Lung (tissue), 12 donors: ENCODE measurements around the gene TMBIM6. TPM values are rescaled to one million over a fixed set of nuclear protein-coding genes. Genes with fewer than 3 reads are reported as not detected.

ENCODE experiments used
- ATAC-seq: fragments of 200-7000 bp; cut with Tn5 transposase; one replicate; pipeline ENCODE4 v1.9.1; 2020; ENCODE audit warnings: moderate number of reproducible peaks; ENCODE audit not compliant: insufficient read depth, low FRiP score
- DNase-seq, 3 donors: peaks; one replicate each; pipeline ENCODE4 v3.0.0-alpha.2; 2013 to 2017
- H3K27ac ChIP-seq, 2 donors: one replicate each; pipeline ENCODE4 v1.5.1; 2013; ENCODE audit warnings: mild to moderate bottlenecking in 2 of 2, moderate library complexity in 2 of 2, control low read depth in 1 of 2, inconsistent platforms in 1 of 2, low read depth in 1 of 2, low read length in 1 of 2
- H3K27me3 ChIP-seq, 3 donors: one replicate each; pipeline ENCODE4 v1.5.1; 2013; ENCODE audit warnings: low read length in 2 of 3; ENCODE audit not compliant: control insufficient read depth in 3 of 3, insufficient read depth in 3 of 3
- H3K36me3 ChIP-seq, 4 donors: one replicate each; pipeline ENCODE4 v1.5.1; 2013; ENCODE audit warnings: low read length in 4 of 4, mild to moderate bottlenecking in 1 of 4, moderate library complexity in 1 of 4; ENCODE audit not compliant: control insufficient read depth in 4 of 4, insufficient read depth in 4 of 4
- H3K4me1 ChIP-seq, 5 donors: one replicate each; pipeline ENCODE4 v1.5.1; 2013; ENCODE audit warnings: low read length in 5 of 5, mild to moderate bottlenecking in 2 of 5, moderate library complexity in 1 of 5; ENCODE audit not compliant: control insufficient read depth in 5 of 5, insufficient read depth in 5 of 5
- H3K4me3 ChIP-seq: one replicate; pipeline ENCODE4 v1.5.1; 2013; ENCODE audit warnings: mild to moderate bottlenecking, control low read depth, moderate library complexity
- H3K9ac ChIP-seq, 2 donors: one replicate each; pipeline ENCODE4 v1.5.1; 2013; ENCODE audit warnings: low read length in 2 of 2, control low read depth in 1 of 2; ENCODE audit not compliant: insufficient read depth in 1 of 2
- H3K9me3 ChIP-seq, 4 donors: one replicate each; pipeline ENCODE4 v1.5.1; 2013; ENCODE audit warnings: low read length in 3 of 4, mild to moderate bottlenecking in 1 of 4, moderate library complexity in 1 of 4; ENCODE audit not compliant: control insufficient read depth in 4 of 4, insufficient read depth in 3 of 4
- WGBS, 2 donors: extraction: QIAGEN DNeasy Blood & Tissue Kit; methylation state at CpG; one replicate each; pipeline ENCODE4 v1.1.7; 2013; 5-methylcytosine and 5-hydroxymethylcytosine counted together
- polyA plus RNA-seq, 2 donors: library from polyadenylated mRNA; stranded (reverse); fragments of 200-250 nt; gene quantifications; one replicate each; pipeline ENCODE4 v1.2.1, GENCODE V29; 2013
- total RNA-seq, 2 donors: library from RNA; depleted of rRNA in 1 of 2; stranded (reverse); fragments of >200 nt in 1 of 2; gene quantifications; one replicate each; pipeline ENCODE4 v1.2.1, GENCODE V29; 2014 to 2021
- TF ChIP-seq, protein P1 (sequence below): IDR thresholded peaks from 2 replicates; pipeline ENCODE4 v1.5.1; 2012; ENCODE audit warnings: mild to moderate bottlenecking; ENCODE audit errors: control extremely low read depth, extremely low read depth
- donor health status: control.
- donor health status: control.
- donor health status: Bipolar disorder and iron deficiency.
- donor health status: healthy.
- donor health status: DM: yes; HTN: yes; CAD: no.

TMBIM6 gene
- total and polyA plus RNA-seq, 4 donors: 231 to 661 (median 485) TPM

DNA sequence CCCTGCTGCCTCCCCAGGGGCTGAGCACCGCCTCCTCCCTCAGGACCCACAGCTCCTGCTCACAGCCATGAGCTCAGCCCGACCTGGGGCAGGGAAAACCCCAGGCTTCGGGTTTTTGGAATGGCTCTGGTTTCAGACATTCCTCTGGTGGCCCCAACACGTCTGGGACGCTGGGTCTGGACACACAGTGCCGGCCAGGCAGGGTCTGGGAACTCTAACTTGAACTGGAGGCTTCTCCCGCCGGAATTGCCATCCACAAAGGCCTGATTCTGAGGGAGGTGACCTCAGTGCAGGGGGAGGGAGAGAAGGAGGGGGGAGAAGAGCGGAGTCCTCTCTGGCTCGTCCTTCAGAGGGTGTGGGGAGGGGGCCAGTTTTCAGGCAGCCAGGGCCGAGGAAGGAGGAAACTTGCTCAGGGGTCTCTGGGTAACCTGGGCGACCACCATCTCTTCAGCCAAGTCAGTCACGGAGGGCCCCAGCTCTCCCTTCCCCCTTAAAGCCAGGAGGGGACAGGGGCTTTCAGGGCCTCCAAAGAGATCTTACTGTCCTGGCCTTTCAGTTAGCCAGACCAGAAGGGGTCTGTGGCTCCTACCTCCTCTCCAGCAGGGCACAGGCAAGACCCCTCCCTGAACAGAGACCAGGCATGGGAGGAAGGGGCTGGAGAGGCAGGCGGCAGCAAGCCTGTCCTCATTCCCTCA lies 67.5 kb downstream of the TMBIM6 start:
- 61 to 79% methylated on average over 14 of the region's 14 CpGs for WGBS, 2 donors
- Histone ChIP-seq H3K36me3 (peaks cover 0 to 16% (median 14%) of the 10 kb centered on the region in 4 donors), H3K9ac (peak overlapping the region in 1 of 2 donors; percentile 16), H3K27me3 (no peaks in the 10 kb centered on the region), H3K4me1 (peaks cover 16 to 34% (median 24%) of the 10 kb centered on the region in 5 donors), H3K9me3 (no peaks in the 10 kb centered on the region), H3K4me3 (no peak overlapping the region), H3K27ac (peak overlapping the region; percentile 10 to 89)
- ATAC-seq (no peak), DNase-seq (peak; percentile 65 to 70 (median 69))
- TF ChIP-seq, protein P1, sequence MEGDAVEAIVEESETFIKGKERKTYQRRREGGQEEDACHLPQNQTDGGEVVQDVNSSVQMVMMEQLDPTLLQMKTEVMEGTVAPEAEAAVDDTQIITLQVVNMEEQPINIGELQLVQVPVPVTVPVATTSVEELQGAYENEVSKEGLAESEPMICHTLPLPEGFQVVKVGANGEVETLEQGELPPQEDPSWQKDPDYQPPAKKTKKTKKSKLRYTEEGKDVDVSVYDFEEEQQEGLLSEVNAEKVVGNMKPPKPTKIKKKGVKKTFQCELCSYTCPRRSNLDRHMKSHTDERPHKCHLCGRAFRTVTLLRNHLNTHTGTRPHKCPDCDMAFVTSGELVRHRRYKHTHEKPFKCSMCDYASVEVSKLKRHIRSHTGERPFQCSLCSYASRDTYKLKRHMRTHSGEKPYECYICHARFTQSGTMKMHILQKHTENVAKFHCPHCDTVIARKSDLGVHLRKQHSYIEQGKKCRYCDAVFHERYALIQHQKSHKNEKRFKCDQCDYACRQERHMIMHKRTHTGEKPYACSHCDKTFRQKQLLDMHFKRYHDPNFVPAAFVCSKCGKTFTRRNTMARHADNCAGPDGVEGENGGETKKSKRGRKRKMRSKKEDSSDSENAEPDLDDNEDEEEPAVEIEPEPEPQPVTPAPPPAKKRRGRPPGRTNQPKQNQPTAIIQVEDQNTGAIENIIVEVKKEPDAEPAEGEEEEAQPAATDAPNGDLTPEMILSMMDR: no peak

DNA sequence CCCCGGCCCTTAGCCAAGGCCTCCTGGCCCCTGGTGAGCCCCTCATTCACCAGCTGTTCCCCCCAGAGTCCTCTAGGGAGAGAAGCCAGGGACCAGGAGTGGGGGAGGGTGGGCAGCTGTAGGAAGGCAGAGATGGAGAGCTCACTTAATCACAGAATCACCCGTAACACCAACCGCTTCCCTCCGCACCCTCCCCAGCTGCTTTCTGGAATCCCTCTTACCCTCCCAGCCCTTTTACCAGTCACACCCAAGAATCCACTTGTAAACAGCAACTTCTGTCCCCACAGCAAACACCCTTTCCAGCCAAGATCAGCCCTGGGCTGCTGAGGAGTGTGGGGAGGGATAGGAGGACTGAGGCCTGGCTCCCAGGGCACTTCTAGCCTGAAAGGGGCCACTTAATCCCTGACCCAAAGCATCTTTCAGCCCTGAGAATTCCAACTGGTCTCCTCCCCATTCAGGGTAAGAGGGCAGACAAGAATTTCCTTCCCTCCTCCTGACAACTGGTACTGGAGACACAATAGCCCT lies 68.1 kb downstream of the TMBIM6 start:
- DNase-seq (peak; percentile 72 to 86 (median 85)), ATAC-seq (peak; percentile 69)
- Histone ChIP-seq H3K4me3 (no peak overlapping the region), H3K27ac (peak overlapping the region; percentile 10 to 89), H3K4me1 (peaks cover 16 to 34% (median 24%) of the 10 kb centered on the region in 5 donors), H3K9ac (peak overlapping the region; percentile 16 to 26), H3K36me3 (peaks cover 0 to 11% (median 9%) of the 10 kb centered on the region in 4 donors), H3K27me3 (no peaks in the 10 kb centered on the region), H3K9me3 (no peaks in the 10 kb centered on the region)
- WGBS, 2 donors: 50 to 66% methylated on average over 4 of the region's 4 CpGs
- TF ChIP-seq, protein P1: no peak

DNA sequence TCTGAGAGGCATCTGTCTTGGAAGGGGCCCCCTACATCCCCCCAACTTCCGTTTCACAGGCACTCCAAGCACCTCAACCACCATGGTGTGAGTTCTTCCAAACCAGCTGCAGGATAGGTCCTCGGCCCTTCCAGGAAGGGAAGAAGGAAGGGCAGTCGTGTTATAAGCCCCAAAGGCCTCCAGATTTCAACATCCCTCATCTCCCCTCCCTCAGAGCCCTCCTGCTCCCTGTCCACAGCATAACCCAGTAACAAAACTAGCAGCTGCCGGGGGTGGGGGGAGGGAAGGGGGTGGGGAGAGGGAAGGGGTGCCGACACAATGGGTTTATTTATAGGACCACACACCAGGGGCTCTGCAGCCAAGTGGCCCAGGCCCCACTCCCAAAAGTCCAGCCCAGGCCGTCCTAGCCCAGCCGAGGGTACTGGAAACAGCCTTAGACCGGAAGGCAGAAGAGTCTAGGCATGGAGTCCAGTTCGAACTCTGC lies 68.6 kb downstream of the TMBIM6 start:
- Histone ChIP-seq H3K27me3 (no peaks in the 10 kb centered on the region), H3K9ac (peak overlapping the region; percentile 13 to 26), H3K27ac (peak overlapping the region; percentile 10 to 65), H3K4me3 (no peak overlapping the region), H3K36me3 (peaks cover 0 to 6% (median 4%) of the 10 kb centered on the region in 4 donors), H3K9me3 (no peaks in the 10 kb centered on the region), H3K4me1 (peaks cover 16 to 34% (median 24%) of the 10 kb centered on the region in 5 donors)
- WGBS, 2 donors: 33 to 43% methylated on average over 9 of the region's 9 CpGs
- DNase-seq: peak; percentile 61 to 83 (median 73)
- TF ChIP-seq, protein P1: no peak
- no peak for ATAC-seq
